Kidney (tissue), 14 donors: Measurements from ENCODE around the gene NFYC. TPM values are rescaled to one million over a fixed set of nuclear protein-coding genes. Genes with fewer than 3 reads are reported as not detected.

Source experiments
- DNase-seq, 5 donors: peaks; one replicate each; pipeline ENCODE4 v3.0.0-alpha.2; 2013 to 2020
- FAIRE-seq: peaks from 2 replicates; lab custom pipeline; 2012; peaks lifted over from hg19 to GRCh38; lab: Jason Lieb, UNC
- H3K27ac ChIP-seq, 2 donors: one replicate each; pipeline ENCODE4 v1.7.0; 2013; ENCODE audit warnings: low read depth in 2 of 2, low read length in 2 of 2, inconsistent platforms in 1 of 2
- H3K27me3 ChIP-seq: one replicate; pipeline ENCODE4 v1.7.1; 2013; ENCODE audit warnings: low read length, inconsistent platforms; ENCODE audit not compliant: control insufficient read depth, insufficient read depth
- H3K36me3 ChIP-seq, 3 donors: one replicate each; pipeline versions ENCODE4 v1.7.0 to v1.7.1; 2013; ENCODE audit warnings: low read length in 3 of 3, control low read depth in 1 of 3, inconsistent platforms in 1 of 3; ENCODE audit not compliant: insufficient read depth in 3 of 3, control insufficient read depth in 2 of 3
- H3K4me1 ChIP-seq, 3 donors: one replicate each; pipeline versions ENCODE4 v1.7.0 to v1.7.1; 2013; ENCODE audit warnings: low read length in 3 of 3, inconsistent platforms in 1 of 3, low read depth in 1 of 3; ENCODE audit not compliant: control insufficient read depth in 2 of 3, insufficient read depth in 2 of 3
- H3K4me3 ChIP-seq, 3 donors: one replicate each; pipeline versions ENCODE4 v1.7.0 to v1.8.1; 2013; ENCODE audit warnings: low read length in 3 of 3, control low read depth in 1 of 3, inconsistent platforms in 1 of 3
- H3K9ac ChIP-seq, 3 donors: one replicate each; pipeline versions ENCODE4 v1.7.0 to v1.7.1; 2013; ENCODE audit warnings: low read length in 3 of 3, control low read depth in 1 of 3, inconsistent platforms in 1 of 3
- H3K9me3 ChIP-seq, 3 donors: one replicate each; pipeline versions ENCODE4 v1.7.0 to v1.7.1; 2013; ENCODE audit warnings: low read length in 3 of 3, control low read depth in 1 of 3, inconsistent platforms in 1 of 3; ENCODE audit not compliant: control insufficient read depth in 2 of 3, insufficient read depth in 1 of 3
- intact Hi-C: fragments of 100-400 bp; cut with DNase I; formaldehyde crosslinking; loops from one replicate; pipeline ENCODE4 v1.11.1; 2022
- polyA plus RNA-seq: library from polyadenylated mRNA; stranded (reverse); fragments of 350-450 nt; fragmentation: Illumina TruSeq; extraction: RNeasy Lipid Tissue Mini Kit (QIAGEN cat#74804); gene quantifications from one replicate; pipeline ENCODE4 v1.2.3, GENCODE V29; 2014; ENCODE audit warnings: low read depth, low replicate concordance; ENCODE audit not compliant: insufficient read depth
- total RNA-seq: library from RNA; stranded (reverse); fragmentation: NEBNext Ultra II Directional; extraction: Animal tissue kit (Norgen Biotek cat#: 25700); gene quantifications from one replicate; pipeline ENCODE4 v1.2.1, GENCODE V29; 2021
- TF ChIP-seq, protein P1 (sequence below): IDR thresholded peaks from 3 replicates; pipeline ENCODE4 v1.5.1; 2012; ENCODE audit warnings: mild to moderate bottlenecking, moderate library complexity, borderline replicate concordance; ENCODE audit not compliant: insufficient read depth; ENCODE audit errors: extremely low read depth
- donor health status: control.
- donor health status: control.
- donor health status: control.
- donor health status: control.
- donor health status: control.
- donor health status: DM: yes; HTN: yes; CAD: no.
- donor health status: Normal renal cell carcinoma (clear cell type).

Gene NFYC
- total and polyA plus RNA-seq, 2 donors from 2014 or later: 52.1 to 69.3 TPM

DNA sequence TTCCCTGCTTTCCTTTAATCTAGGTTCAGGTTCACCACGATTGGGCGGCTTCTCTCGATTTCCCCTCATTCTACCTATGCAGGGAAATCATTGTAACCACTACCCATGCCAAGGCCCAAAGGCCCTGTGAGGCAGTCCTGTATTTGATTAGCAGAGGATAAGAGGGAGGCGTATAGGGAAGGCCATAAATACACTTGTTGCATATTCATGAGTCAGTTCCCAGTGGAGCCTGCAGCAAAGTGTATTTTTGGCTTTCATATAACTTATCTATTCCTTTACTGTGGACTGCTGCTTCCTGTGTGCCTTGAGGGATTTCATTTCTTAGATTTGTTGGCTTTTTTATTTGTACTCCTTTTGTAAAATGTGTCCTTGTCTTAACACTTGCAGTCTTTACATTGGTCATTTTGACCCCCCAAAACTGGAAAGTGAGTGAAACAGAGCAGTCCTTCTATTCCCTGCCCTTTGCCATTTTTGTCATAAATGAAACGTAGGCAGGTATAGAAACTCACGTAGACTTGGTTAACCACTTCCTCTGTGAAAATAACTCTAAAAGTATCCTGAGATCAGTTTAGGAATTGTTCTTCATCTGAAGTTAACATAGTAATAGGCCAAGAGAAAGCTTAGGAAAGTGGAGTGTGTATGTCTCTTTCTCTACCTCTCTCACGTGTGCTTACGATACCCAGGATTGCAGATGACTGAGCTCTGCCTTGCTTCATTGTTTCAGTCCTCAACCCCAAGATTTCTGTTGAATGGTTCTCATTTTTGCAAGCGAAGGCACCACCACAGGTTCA lies 72.4 kb downstream of the NFYC start:
- intact Hi-C loops: no loop called here
- no peaks in the 10 kb centered on the region for H3K27me3 ChIP-seq
- H3K9ac ChIP-seq: no peak overlapping the region
- no peak for FAIRE-seq
- H3K9me3 ChIP-seq: no peaks in the 10 kb centered on the region
- TF ChIP-seq, protein P1, sequence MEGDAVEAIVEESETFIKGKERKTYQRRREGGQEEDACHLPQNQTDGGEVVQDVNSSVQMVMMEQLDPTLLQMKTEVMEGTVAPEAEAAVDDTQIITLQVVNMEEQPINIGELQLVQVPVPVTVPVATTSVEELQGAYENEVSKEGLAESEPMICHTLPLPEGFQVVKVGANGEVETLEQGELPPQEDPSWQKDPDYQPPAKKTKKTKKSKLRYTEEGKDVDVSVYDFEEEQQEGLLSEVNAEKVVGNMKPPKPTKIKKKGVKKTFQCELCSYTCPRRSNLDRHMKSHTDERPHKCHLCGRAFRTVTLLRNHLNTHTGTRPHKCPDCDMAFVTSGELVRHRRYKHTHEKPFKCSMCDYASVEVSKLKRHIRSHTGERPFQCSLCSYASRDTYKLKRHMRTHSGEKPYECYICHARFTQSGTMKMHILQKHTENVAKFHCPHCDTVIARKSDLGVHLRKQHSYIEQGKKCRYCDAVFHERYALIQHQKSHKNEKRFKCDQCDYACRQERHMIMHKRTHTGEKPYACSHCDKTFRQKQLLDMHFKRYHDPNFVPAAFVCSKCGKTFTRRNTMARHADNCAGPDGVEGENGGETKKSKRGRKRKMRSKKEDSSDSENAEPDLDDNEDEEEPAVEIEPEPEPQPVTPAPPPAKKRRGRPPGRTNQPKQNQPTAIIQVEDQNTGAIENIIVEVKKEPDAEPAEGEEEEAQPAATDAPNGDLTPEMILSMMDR: no peak
- no peak overlapping the region for H3K27ac ChIP-seq
- no peak for DNase-seq
- H3K4me1 ChIP-seq: peaks cover 0 to 2% (median 0%) of the 10 kb centered on the region in 3 donors
- peaks cover 10 to 79% (median 52%) of the 10 kb centered on the region in 3 donors for H3K36me3 ChIP-seq
- no peak overlapping the region for H3K4me3 ChIP-seq

DNA sequence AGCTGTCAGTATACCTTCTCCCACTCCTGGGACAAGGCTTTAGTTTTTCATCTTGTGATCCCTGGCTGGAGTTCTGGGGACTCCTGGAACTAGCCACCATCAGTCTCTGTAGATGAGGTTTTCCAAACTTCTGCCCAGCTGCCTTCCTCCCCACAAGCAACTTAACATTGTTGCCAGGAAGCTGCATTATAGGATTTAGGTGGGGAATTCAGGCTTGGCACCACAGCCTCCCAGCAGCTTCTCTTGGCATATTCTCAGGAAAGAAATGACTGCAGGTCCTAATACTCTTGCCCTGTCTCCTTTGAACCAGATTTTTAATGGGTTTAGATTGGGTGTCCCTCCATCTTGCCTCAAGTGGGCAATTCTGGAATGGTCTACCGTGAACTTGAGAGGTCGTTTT lies 73.5 kb downstream of the NFYC start:
- H3K27ac ChIP-seq: no peak overlapping the region
- FAIRE-seq (no peak), DNase-seq (no peak)
- H3K27me3 ChIP-seq: no peaks in the 10 kb centered on the region
- H3K9ac ChIP-seq: no peak overlapping the region
- H3K4me1 ChIP-seq: no peaks in the 10 kb centered on the region
- peaks cover 7 to 76% (median 59%) of the 10 kb centered on the region in 3 donors for H3K36me3 ChIP-seq
- intact Hi-C loops: no loop called here
- H3K9me3 ChIP-seq: no peaks in the 10 kb centered on the region
- TF ChIP-seq, protein P1: no peak
- no peak overlapping the region for H3K4me3 ChIP-seq

DNA sequence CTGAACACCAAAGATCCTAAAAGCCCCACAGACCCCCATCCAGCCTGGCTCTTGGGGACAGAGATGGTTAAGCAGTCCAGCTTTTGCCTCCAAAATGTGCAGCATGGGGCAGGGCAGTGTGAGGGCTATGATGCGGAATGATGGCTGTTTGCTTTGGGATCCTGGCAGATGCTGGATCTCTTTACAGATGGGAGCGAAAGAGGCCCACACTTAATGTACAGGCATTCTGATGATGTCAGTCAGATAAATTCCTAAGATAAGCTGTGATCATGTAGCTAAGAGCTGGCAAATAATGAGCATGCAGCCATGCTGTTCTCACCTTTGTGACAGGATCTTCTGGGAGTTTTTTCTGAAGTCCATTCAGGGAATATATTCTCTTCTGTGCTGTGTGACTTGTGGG lies 74.5 kb downstream of the NFYC start:
- H3K4me3 ChIP-seq: no peak overlapping the region
- H3K36me3 ChIP-seq: peaks cover 7 to 69% (median 60%) of the 10 kb centered on the region in 3 donors
- intact Hi-C loops: no loop called here
- no peaks in the 10 kb centered on the region for H3K27me3 ChIP-seq
- no peaks in the 10 kb centered on the region for H3K9me3 ChIP-seq
- TF ChIP-seq, protein P1: no peak
- no peak overlapping the region for H3K9ac ChIP-seq
- no peak overlapping the region for H3K27ac ChIP-seq
- FAIRE-seq (no peak), DNase-seq (no peak)
- H3K4me1 ChIP-seq: no peaks in the 10 kb centered on the region

DNA sequence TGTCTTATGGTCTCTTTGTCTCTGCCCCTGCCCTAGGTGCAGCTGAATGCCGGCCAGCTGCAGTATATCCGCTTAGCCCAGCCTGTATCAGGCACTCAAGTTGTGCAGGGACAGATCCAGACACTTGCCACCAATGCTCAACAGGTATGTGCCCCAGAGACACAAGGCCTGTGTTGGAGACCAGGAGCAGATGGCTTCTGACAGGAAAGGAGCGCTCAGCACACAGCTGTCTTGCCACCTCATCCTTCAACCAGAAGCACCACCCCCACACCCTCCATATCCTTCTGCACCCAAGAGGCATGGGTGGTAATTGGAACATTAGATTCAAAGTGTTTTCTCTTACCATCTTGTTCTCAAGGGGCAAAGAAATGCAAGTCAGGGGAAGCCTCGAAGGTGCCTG lies 75.1 kb downstream of the NFYC start:
- Histone ChIP-seq H3K36me3 (peaks cover 9 to 72% (median 63%) of the 10 kb centered on the region in 3 donors), H3K9me3 (no peaks in the 10 kb centered on the region), H3K27ac (no peak overlapping the region), H3K9ac (no peak overlapping the region), H3K27me3 (no peaks in the 10 kb centered on the region), H3K4me3 (no peak overlapping the region), H3K4me1 (no peaks in the 10 kb centered on the region)
- intact Hi-C loops: no loop called here
- FAIRE-seq (no peak), DNase-seq (no peak)
- TF ChIP-seq, protein P1: no peak
